Caki2 (cell line): ENCODE results near the gene NFATC1. TPM values are rescaled to one million over a fixed set of nuclear protein-coding genes. Genes with fewer than 3 reads are reported as not detected.

Experiments
- DNase-seq: peaks from one replicate; pipeline ENCODE4 v3.0.0-alpha.2; 2015; ENCODE audit warnings: low read depth
- in situ Hi-C: cut with HindIII; loops from 2 replicates; pipeline ENCODE4 v1.10.0; 2016; ENCODE audit warnings: low sequenced_read_pairs, low pct_unique_long_range_greater_than_20kb, mixed read lengths
- total RNA-seq: library from RNA; depleted of rRNA; stranded (reverse); fragments of >200 nt; shearing (Covaris generic); gene quantifications from 2 replicates; pipeline ENCODE4 v1.2.3, GENCODE V29; 2014; ENCODE audit warnings: low replicate concordance

Gene NFATC1
- total RNA-seq, 1 experiment from 2014 or later = 8.3 TPM

- in situ Hi-C loops = no loop called here
- no peak for DNase-seq
These were observed 110.7 kb downstream of the NFATC1 start for GRCh38 chr18:79506191-79507075.

GRCh38 chr18:79507076-79507545 is 111.4 kb downstream of the NFATC1 start:
- no peak for DNase-seq
- in situ Hi-C loops = no loop called here

DNA sequence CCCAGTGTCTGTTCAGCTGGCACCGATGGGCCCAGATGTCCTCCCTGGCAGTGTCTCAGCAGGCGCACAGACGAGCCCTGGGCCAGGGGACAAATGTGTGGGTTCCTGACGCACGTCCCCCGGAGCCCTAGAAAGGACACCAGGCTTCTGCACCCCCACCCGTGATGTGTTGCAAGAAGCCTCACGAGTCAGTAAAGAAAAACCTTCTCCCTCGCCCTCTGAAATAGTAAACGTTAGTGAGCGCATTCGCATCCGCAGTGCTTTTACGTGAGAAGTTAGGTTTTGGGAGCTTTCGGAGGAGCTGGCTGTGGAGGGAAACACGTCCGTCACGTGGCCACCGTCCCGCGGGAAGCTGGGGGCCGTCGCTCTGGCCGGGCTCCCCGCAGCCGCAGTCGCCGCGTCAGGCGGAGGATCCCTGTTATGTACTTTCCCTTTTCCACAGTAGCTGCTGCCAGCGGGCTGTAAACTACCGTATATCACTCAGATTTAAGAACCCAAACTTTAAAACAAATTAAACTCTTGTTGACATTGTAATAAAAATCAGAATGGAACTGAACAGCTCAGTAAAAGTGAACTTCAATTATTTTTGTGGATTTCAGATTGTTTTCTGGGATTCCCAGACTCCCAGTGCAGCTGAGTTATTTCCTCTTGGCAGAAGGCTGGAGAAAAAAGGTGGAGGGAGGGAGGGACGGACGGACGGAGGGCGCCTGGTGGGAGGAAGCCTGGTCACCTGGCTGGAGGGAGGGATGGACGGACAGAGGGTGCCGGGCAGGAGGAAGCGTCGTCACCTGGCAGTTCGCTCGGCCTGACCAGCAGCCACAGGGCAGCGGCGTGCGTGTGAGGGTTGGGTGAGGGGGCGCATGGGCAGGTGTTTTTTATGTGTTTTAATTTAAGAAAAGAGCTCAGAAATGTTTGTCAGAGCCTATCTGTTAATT is 112.1 kb downstream of the NFATC1 start:
- DNase-seq = no peak
- in situ Hi-C loops = no loop called here

- DNase-seq = no peak
- in situ Hi-C loops = no loop called here
These were observed 113.1 kb downstream of the NFATC1 start for GRCh38 chr18:79508565-79509535.

DNA sequence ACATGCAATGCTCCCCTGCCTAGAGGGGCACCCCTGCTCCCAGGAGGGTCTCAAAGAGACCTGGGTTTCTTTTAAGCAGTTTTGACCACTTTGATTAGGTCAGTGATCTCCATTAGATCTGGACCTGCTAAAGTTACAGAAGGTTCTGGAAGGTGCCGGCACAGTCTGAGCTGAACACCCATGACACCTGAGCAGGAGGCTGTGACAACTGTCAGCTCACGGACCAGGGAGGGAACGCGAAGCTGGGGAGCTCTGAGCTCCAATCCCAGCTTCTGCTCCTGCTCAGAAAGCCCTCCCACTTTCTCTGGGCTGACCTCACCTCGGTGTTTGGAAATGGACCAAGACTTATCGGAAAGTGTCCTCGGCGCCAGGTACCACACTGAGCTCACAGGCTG is 113.8 kb downstream of the NFATC1 start:
- in situ Hi-C loops = no loop called here
- DNase-seq = no peak

DNA sequence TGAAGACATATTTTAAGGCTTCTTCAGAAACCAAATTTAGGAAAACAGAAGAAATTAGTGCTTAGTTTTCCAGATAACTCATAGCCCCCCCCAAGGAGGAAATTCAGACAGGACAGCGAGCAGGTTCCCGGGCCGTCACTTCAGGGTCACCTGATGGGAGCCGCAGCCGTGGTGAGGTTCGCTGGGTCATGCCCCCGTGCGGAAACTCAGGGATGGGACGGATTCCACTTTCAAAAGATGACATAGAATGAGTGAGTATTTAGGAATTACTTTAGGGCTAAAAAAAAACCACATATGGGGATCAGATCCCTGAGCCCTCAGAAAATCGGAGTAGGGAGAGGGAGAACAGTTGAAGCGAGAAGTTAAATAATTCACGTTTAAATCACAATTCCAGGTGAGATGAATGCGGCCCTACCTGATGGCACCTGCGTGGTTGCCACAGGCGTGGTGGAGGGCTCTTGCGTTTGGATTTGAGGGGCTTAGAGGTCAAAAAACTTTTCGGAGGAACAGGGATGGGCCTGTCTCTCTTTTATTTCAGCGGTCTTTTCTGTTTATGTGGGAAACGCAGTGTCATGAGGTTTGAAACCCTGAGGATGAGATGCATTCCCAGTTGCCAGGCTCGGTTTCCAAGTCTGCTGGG is 114.4 kb downstream of the NFATC1 start:
- in situ Hi-C loops = no loop called here
- DNase-seq = no peak

DNA sequence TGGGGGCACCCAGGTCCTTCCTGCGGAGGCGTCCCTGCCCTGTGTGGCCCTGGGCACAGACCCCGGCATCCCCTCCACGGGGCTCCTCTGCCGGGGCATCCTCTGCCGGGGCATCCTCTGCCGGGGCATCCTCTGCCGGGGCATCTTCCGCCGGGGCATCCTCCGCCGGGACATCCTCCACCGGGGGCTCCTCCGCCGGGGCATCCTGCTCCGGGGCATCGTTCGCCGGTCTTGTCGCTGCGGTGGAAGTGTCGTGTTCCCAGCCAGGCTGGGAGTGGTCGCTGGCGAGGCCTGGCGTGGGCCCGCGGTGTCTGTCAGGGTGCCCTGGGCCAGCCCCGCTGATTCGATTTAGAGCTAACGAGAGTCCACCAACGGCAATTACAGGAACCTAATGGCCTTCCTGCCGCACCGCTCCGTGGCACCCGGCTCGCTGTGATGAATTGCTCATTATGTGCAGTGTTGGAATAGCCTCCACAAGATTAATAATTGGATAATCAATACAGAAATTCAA is 115.1 kb downstream of the NFATC1 start:
- in situ Hi-C loops = no loop called here
- DNase-seq = no peak

GRCh38 chr18:79511271-79511670 is 115.5 kb downstream of the NFATC1 start:
- in situ Hi-C loops = no loop called here
- no peak for DNase-seq

GRCh38 chr18:79511671-79512301 is 116.1 kb downstream of the NFATC1 start:
- no peak for DNase-seq
- in situ Hi-C loops = no loop called here

GRCh38 chr18:79512461-79513380 is 117.0 kb downstream of the NFATC1 start:
- in situ Hi-C loops = no loop called here
- DNase-seq = no peak

GRCh38 chr18:79513381-79514081 is 117.8 kb downstream of the NFATC1 start:
- no peak for DNase-seq
- in situ Hi-C loops = no loop called here

GRCh38 chr18:79515331-79515730 is 119.6 kb downstream of the NFATC1 start:
- in situ Hi-C loops = no loop called here
- DNase-seq = no peak

DNA sequence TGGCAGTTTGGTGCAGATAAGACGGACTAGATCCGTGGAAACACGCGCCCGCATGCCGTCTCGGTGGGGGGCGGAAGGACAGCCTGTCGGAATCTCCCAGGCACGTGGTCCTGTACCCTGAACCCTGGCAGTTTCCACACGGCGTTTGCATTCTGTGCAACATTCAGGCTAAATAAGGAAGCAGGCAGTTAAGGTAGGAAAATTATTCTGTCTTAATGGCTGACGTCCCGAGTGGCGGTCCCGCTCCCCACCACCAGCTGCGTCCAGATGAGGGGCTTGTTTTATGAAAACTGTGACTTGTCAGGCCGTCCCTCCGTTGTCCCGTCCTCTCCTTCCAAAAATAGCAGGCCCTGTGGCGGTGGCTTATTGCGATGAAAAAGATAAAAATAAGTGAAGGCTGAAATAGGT is 120.2 kb downstream of the NFATC1 start:
- in situ Hi-C loops = no loop called here
- DNase-seq = no peak

- in situ Hi-C loops = no loop called here
- no peak for DNase-seq
These were observed 120.8 kb downstream of the NFATC1 start for GRCh38 chr18:79516441-79516931.

GRCh38 chr18:79517341-79517740 is 121.6 kb downstream of the NFATC1 start:
- in situ Hi-C loops = no loop called here
- no peak for DNase-seq
